ENCODE results near the gene WNT8B. TPM values are rescaled to one million over a fixed set of nuclear protein-coding genes. Genes with fewer than 3 reads are reported as not detected.

Gene WNT8B
- polyA plus RNA-seq, 1 donor (not counting 4 experiments of a cell fraction or from before 2014, with no cell fraction given), result not detected

DNA sequence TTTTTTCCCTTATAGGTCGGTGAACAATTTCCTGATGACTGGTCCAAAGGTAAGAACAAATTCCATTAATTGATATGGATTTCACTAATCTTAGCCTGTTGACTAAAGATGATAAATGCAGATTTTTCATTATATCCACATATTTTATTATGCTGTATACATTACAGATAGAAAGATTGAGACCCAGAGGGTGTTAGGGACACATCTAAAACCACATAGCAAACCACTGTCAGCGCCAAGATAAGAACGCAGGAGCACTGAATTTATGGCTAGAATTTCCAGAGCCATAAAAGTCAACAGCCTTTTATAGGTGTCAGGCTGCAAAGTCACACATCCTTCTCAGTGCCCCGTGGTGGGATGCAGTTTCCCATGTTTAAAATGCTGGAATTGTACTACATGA lies 16.2 kb downstream of the WNT8B start:
- no peak for TF ChIP-seq EZH2 (IDR thresholded peaks at IDR 0.05; ENCODE audit: low read length)
- TF ChIP-seq CTCF (optimal IDR thresholded peaks at IDR 0.05 in 1 of 3, IDR thresholded peaks at IDR 0.05 in 1 of 3, conservative IDR thresholded peaks at IDR 0.05 in 1 of 3; ENCODE audit: extremely low read depth in 1 of 3, insufficient read depth in 2 of 3, low read length in 3 of 3), result no peak
- Histone ChIP-seq H3K79me2 (ENCODE audit: control insufficient read depth, insufficient read depth, low read length) (no peaks in the 10 kb centered on the region), H3K36me3 (ENCODE audit: control insufficient read depth in 2 of 2, extremely low read depth in 1 of 2, insufficient read depth in 2 of 2, low read length in 2 of 2) (no peaks in the 10 kb centered on the region), H3K4me1 (ENCODE audit: control insufficient read depth, extremely low read depth, insufficient read depth, low read length) (peaks cover 10% of the 10 kb centered on the region), H4K20me1 (ENCODE audit: control insufficient read depth, extremely low read depth, insufficient read depth, low read length) (peaks cover 3% of the 10 kb centered on the region), H3K4me3 (ENCODE audit: control insufficient read depth in 2 of 3, extremely low read depth in 1 of 3, insufficient read depth in 2 of 3, low read depth in 1 of 3, low read length in 3 of 3) (no peak overlapping the region), H3K27me3 (ENCODE audit: control insufficient read depth, extremely low read depth, insufficient read depth, low read length) (peaks cover 37% of the 10 kb centered on the region), H3K27ac (ENCODE audit: control insufficient read depth, insufficient read depth, low read length) (no peak overlapping the region), H3K4me2 (ENCODE audit: control insufficient read depth, extremely low read depth, insufficient read depth, low read depth, low read length) (no peak overlapping the region), H3K9me1 (ENCODE audit: control insufficient read depth, extremely low read depth, insufficient read depth, low read length) (no peaks in the 10 kb centered on the region), H3K9me3 (ENCODE audit: control insufficient read depth, low read depth, low read length) (no peaks in the 10 kb centered on the region), H2AFZ (ENCODE audit: control insufficient read depth, low read length) (no peak overlapping the region), H3K9ac (ENCODE audit: control insufficient read depth, extremely low read depth, insufficient read depth, low read length) (no peak overlapping the region)
- dilution Hi-C loops (cut with MboI; ENCODE audit: extremely low pct_ligation_motif_present, low sequenced_read_pairs), result no loop called here
- DNase-seq (ENCODE audit: low read depth, low spot score), result no peak
- FAIRE-seq, result no peak

- Histone ChIP-seq H2AFZ (ENCODE audit: control insufficient read depth, low read length) (no peak overlapping the region), H4K20me1 (ENCODE audit: control insufficient read depth, extremely low read depth, insufficient read depth, low read length) (peaks cover 3% of the 10 kb centered on the region), H3K36me3 (ENCODE audit: control insufficient read depth in 2 of 2, extremely low read depth in 1 of 2, insufficient read depth in 2 of 2, low read length in 2 of 2) (no peaks in the 10 kb centered on the region), H3K9ac (ENCODE audit: control insufficient read depth, extremely low read depth, insufficient read depth, low read length) (no peak overlapping the region), H3K4me3 (ENCODE audit: control insufficient read depth in 2 of 3, extremely low read depth in 1 of 3, insufficient read depth in 2 of 3, low read depth in 1 of 3, low read length in 3 of 3) (no peak overlapping the region), H3K27me3 (ENCODE audit: control insufficient read depth, extremely low read depth, insufficient read depth, low read length) (peaks cover 37% of the 10 kb centered on the region), H3K4me1 (ENCODE audit: control insufficient read depth, extremely low read depth, insufficient read depth, low read length) (peaks cover 10% of the 10 kb centered on the region), H3K27ac (ENCODE audit: control insufficient read depth, insufficient read depth, low read length) (no peak overlapping the region), H3K9me1 (ENCODE audit: control insufficient read depth, extremely low read depth, insufficient read depth, low read length) (no peaks in the 10 kb centered on the region), H3K79me2 (ENCODE audit: control insufficient read depth, insufficient read depth, low read length) (no peaks in the 10 kb centered on the region), H3K4me2 (ENCODE audit: control insufficient read depth, extremely low read depth, insufficient read depth, low read depth, low read length) (no peak overlapping the region), H3K9me3 (ENCODE audit: control insufficient read depth, low read depth, low read length) (no peaks in the 10 kb centered on the region)
- no peak for FAIRE-seq
- TF ChIP-seq CTCF (optimal IDR thresholded peaks at IDR 0.05 in 1 of 3, IDR thresholded peaks at IDR 0.05 in 1 of 3, conservative IDR thresholded peaks at IDR 0.05 in 1 of 3; ENCODE audit: extremely low read depth in 1 of 3, insufficient read depth in 2 of 3, low read length in 3 of 3), result no peak
- no peak for TF ChIP-seq EZH2 (IDR thresholded peaks at IDR 0.05; ENCODE audit: low read length)
- DNase-seq (ENCODE audit: low read depth, low spot score), result no peak
- dilution Hi-C loops (cut with MboI; ENCODE audit: extremely low pct_ligation_motif_present, low sequenced_read_pairs), result no loop called here
Observed at GRCh38 chr10:100480002-100480401, 17.2 kb downstream of the WNT8B start.

Measured in keratinocyte (primary cell).